Measurements from ENCODE around the gene SBNO1.
A peak's percentile ranks its signal among the peaks of the same experiment; 100 is the strongest.
"Not testable (repeated sequence)": the region's sequence is repeated elsewhere in the genome, so short reads cannot be mapped to it uniquely, and the experiment has no call there.

Gene SBNO1

GRCh38 chr12:123250471-123251383, 113.9 kb downstream of the SBNO1 start:
- Histone ChIP-seq H3K27me3 (ENCODE audit: control insufficient read depth, insufficient read depth, low read length) (no peaks in the 10 kb centered on the region), H3K9ac (ENCODE audit: low read depth, low read length) (peak overlapping the region; percentile 47), H3K4me3 (ENCODE audit: low read depth, low read length) (no peak overlapping the region), H3K36me3 (ENCODE audit: control insufficient read depth, insufficient read depth, low read length) (peaks cover 10% of the 10 kb centered on the region), H3K4me1 (ENCODE audit: control insufficient read depth, insufficient read depth, low read length) (no peaks in the 10 kb centered on the region), H3K9me3 (ENCODE audit: control insufficient read depth, insufficient read depth, low read length) (no peaks in the 10 kb centered on the region)

- not testable (repeated sequence) for H3K9ac ChIP-seq (ENCODE audit: low read depth, low read length); H3K27me3 ChIP-seq (ENCODE audit: control insufficient read depth, insufficient read depth, low read length); H3K9me3 ChIP-seq (ENCODE audit: control insufficient read depth, insufficient read depth, low read length); H3K4me1 ChIP-seq (ENCODE audit: control insufficient read depth, insufficient read depth, low read length); H3K4me3 ChIP-seq (ENCODE audit: low read depth, low read length); H3K36me3 ChIP-seq (ENCODE audit: control insufficient read depth, insufficient read depth, low read length)
Measured at GRCh38 chr12:123248996-123249741, 115.5 kb downstream of the SBNO1 start.

GRCh38 chr12:123248129-123248528, 116.5 kb downstream of the SBNO1 start:
- not testable (repeated sequence) for H3K36me3 ChIP-seq (ENCODE audit: control insufficient read depth, insufficient read depth, low read length); H3K27me3 ChIP-seq (ENCODE audit: control insufficient read depth, insufficient read depth, low read length); H3K4me1 ChIP-seq (ENCODE audit: control insufficient read depth, insufficient read depth, low read length); H3K9ac ChIP-seq (ENCODE audit: low read depth, low read length); H3K9me3 ChIP-seq (ENCODE audit: control insufficient read depth, insufficient read depth, low read length); H3K4me3 ChIP-seq (ENCODE audit: low read depth, low read length)

GRCh38 chr12:123245678-123246077, 119.0 kb downstream of the SBNO1 start:
- H3K9ac ChIP-seq (ENCODE audit: low read depth, low read length), result no peak overlapping the region
- peaks cover 7% of the 10 kb centered on the region for H3K36me3 ChIP-seq (ENCODE audit: control insufficient read depth, insufficient read depth, low read length)
- no peaks in the 10 kb centered on the region for H3K4me1 ChIP-seq (ENCODE audit: control insufficient read depth, insufficient read depth, low read length)
- H3K4me3 ChIP-seq (ENCODE audit: low read depth, low read length), result no peak overlapping the region
- no peaks in the 10 kb centered on the region for H3K9me3 ChIP-seq (ENCODE audit: control insufficient read depth, insufficient read depth, low read length)
- H3K27me3 ChIP-seq (ENCODE audit: control insufficient read depth, insufficient read depth, low read length), result no peaks in the 10 kb centered on the region

GRCh38 chr12:123243671-123244262, 120.9 kb downstream of the SBNO1 start:
- Histone ChIP-seq H3K9me3 (ENCODE audit: control insufficient read depth, insufficient read depth, low read length) (no peaks in the 10 kb centered on the region), H3K4me1 (ENCODE audit: control insufficient read depth, insufficient read depth, low read length) (no peaks in the 10 kb centered on the region), H3K4me3 (ENCODE audit: low read depth, low read length) (no peak overlapping the region), H3K27me3 (ENCODE audit: control insufficient read depth, insufficient read depth, low read length) (no peaks in the 10 kb centered on the region), H3K9ac (ENCODE audit: low read depth, low read length) (no peak overlapping the region), H3K36me3 (ENCODE audit: control insufficient read depth, insufficient read depth, low read length) (no peaks in the 10 kb centered on the region)

- Histone ChIP-seq H3K9ac (ENCODE audit: low read depth, low read length) (no peak overlapping the region), H3K4me3 (ENCODE audit: low read depth, low read length) (no peak overlapping the region), H3K4me1 (ENCODE audit: control insufficient read depth, insufficient read depth, low read length) (no peaks in the 10 kb centered on the region), H3K36me3 (ENCODE audit: control insufficient read depth, insufficient read depth, low read length) (no peaks in the 10 kb centered on the region), H3K9me3 (ENCODE audit: control insufficient read depth, insufficient read depth, low read length) (no peaks in the 10 kb centered on the region), H3K27me3 (ENCODE audit: control insufficient read depth, insufficient read depth, low read length) (no peaks in the 10 kb centered on the region)
Measured at GRCh38 chr12:123242116-123242904, 122.3 kb downstream of the SBNO1 start.
